HEK293T (cell line): Measurements from ENCODE around the gene ERVW-1.

Experiments
- ARNT ChIP-seq: fragments of 450-650 bp; IDR thresholded peaks from 2 replicates; pipeline ENCODE4 v1.6.1; 2017; ENCODE audit warnings: mild to moderate bottlenecking
- BHLHE40 ChIP-seq: fragments of 450-650 bp; IDR thresholded peaks from 2 replicates; pipeline ENCODE4 v1.6.1; 2016; ENCODE audit warnings: mild to moderate bottlenecking, moderate library complexity, borderline replicate concordance
- ELF4 ChIP-seq: fragments of 450-650 bp; IDR thresholded peaks from 2 replicates; pipeline ENCODE4 v1.6.1; 2017; ENCODE audit warnings: antibody characterized with exemption
- FOXA1 ChIP-seq: fragments of 450-650 bp; IDR thresholded peaks from 2 replicates; pipeline ENCODE4 v1.6.1; 2016; ENCODE audit warnings: mild to moderate bottlenecking
- FOXK2 ChIP-seq: fragments of 450-650 bp; IDR thresholded peaks from 2 replicates; pipeline ENCODE4 v1.6.1; 2016; ENCODE audit warnings: mild to moderate bottlenecking
- HDGF ChIP-seq: fragments of 450-650 bp; IDR thresholded peaks from 2 replicates; pipeline ENCODE4 v1.6.1; 2017; ENCODE audit warnings: antibody characterized with exemption, borderline replicate concordance
- LEF1 ChIP-seq: fragments of 450-650 bp; IDR thresholded peaks from 2 replicates; pipeline ENCODE4 v1.6.1; 2017; ENCODE audit warnings: mild to moderate bottlenecking, borderline replicate concordance
- PKNOX1 ChIP-seq: fragments of 450-650 bp; IDR thresholded peaks from 2 replicates; pipeline ENCODE4 v1.6.1; 2016
- SP1 ChIP-seq: fragments of 450-650 bp; IDR thresholded peaks from 2 replicates; pipeline ENCODE4 v1.6.1; 2017
- TARDBP ChIP-seq: fragments of 450-650 bp; IDR thresholded peaks from 2 replicates; pipeline ENCODE4 v1.6.1; 2016

DNA sequence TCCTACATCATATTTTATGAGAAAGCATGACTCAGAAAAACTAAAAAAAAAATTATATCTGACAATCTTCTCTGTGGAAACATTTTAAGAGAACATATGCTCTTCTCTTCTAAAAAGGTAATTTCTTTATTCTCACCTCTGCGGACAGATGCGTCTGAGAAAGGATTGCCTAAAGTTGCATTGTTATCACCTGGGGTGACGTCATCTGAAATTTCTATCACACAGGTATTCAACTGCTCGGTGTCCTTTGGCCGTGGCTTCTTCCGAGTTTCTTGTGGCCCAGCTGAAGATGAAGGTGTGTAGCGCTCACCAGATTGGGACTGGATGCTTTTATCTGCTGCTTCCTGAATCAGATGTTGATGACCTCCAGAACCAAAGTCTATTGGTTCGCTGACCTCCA, 44.7 kb downstream of the ERVW-1 start:
- no peak for TF ChIP-seq ELF4
- TF ChIP-seq LEF1 = no peak
- no peak for TF ChIP-seq PKNOX1
- no peak for TF ChIP-seq FOXK2
- no peak for TF ChIP-seq SP1
- no peak for TF ChIP-seq TARDBP
- TF ChIP-seq ARNT = no peak
- TF ChIP-seq BHLHE40 = no peak
- TF ChIP-seq FOXA1 = no peak
- no peak for TF ChIP-seq HDGF
